Stomach (tissue), 4 donors: Measurements from ENCODE around the gene PRAMEF12.

Experiments
- EP300 ChIP-seq: sonication (generic); formaldehyde crosslinking; IDR thresholded peaks from one replicate; pipeline ENCODE4 v1.6.1; 2017; ENCODE audit warnings: antibody characterized with exemption
- POLR2A ChIP-seq, 4 donors: fragments of 450-650 bp; IDR thresholded peaks; one replicate each; pipeline ENCODE4 v1.6.1; 2016; ENCODE audit warnings: antibody characterized with exemption in 4 of 4, control low read depth in 2 of 4, mild to moderate bottlenecking in 1 of 4, moderate library complexity in 1 of 4
- POLR2AphosphoS5 ChIP-seq, 3 donors: sonication (generic); formaldehyde crosslinking; IDR thresholded peaks; one replicate each; pipeline ENCODE4 v1.6.1; 2016; ENCODE audit warnings: antibody characterized with exemption in 3 of 3
- TF ChIP-seq, protein P1 (sequence below), 7 experiments: fragments of 450-650 bp in 4 of 7; fragments of 200-600 bp in 3 of 7; sonication (generic) in 3 of 7; IDR thresholded peaks; one replicate each; pipeline ENCODE4 v1.5.1; 2016 to 2019; ENCODE audit warnings: antibody characterized with exemption in 7 of 7, control low read depth in 2 of 7, mild to moderate bottlenecking in 1 of 7

DNA sequence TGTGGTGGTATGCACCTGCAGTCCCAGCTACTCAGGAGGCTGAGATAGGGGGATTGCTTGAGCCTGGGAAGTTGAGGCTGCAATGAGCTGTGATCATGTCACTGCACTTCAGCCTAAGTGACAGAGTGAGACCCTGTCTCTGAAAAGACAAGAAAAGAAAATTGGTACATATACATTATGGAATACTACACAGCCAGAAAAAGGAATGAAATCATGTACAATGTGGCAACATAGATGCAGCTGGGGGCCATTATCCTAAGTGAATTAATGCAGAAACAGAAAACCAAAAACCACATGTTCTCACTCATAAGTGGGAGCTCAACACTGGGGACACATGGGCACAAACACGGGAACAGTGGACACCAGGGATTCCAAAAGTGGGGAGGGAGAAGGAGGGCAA, 34.6 kb upstream of the PRAMEF12 start:
- TF ChIP-seq, protein P1, sequence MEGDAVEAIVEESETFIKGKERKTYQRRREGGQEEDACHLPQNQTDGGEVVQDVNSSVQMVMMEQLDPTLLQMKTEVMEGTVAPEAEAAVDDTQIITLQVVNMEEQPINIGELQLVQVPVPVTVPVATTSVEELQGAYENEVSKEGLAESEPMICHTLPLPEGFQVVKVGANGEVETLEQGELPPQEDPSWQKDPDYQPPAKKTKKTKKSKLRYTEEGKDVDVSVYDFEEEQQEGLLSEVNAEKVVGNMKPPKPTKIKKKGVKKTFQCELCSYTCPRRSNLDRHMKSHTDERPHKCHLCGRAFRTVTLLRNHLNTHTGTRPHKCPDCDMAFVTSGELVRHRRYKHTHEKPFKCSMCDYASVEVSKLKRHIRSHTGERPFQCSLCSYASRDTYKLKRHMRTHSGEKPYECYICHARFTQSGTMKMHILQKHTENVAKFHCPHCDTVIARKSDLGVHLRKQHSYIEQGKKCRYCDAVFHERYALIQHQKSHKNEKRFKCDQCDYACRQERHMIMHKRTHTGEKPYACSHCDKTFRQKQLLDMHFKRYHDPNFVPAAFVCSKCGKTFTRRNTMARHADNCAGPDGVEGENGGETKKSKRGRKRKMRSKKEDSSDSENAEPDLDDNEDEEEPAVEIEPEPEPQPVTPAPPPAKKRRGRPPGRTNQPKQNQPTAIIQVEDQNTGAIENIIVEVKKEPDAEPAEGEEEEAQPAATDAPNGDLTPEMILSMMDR (IDR thresholded peaks at IDR 0.05): no peak
- TF ChIP-seq POLR2AphosphoS5 (IDR thresholded peaks at IDR 0.05) (no peak), EP300 (no peak), POLR2A (IDR thresholded peaks at IDR 0.05) (no peak)
